HEK293T (cell line): Measurements from ENCODE around the gene GRM7.

Experiments
- CTCF ChIA-PET: fragments of 350-600 bp; formaldehyde crosslinking; extraction: SDS; loops from one replicate; lab custom pipeline; 2021; ENCODE audit warnings: antibody characterized with exemption, inconsistent platforms; lab: Yijun Ruan, JAX
- POLR2A ChIA-PET: fragments of 350-600 bp; formaldehyde crosslinking; extraction: SDS; loops from one replicate; lab custom pipeline; 2020; ENCODE audit warnings: antibody characterized with exemption, inconsistent platforms; lab: Yijun Ruan, JAX
- DNase-seq: peaks from one replicate; pipeline ENCODE4 v3.0.0; 2012; ENCODE audit warnings: mixed read lengths; ENCODE audit errors: extremely low spot score
- ARNT ChIP-seq: fragments of 450-650 bp; IDR thresholded peaks from 2 replicates; pipeline ENCODE4 v1.6.1; 2017; ENCODE audit warnings: mild to moderate bottlenecking
- BHLHE40 ChIP-seq: fragments of 450-650 bp; IDR thresholded peaks from 2 replicates; pipeline ENCODE4 v1.6.1; 2016; ENCODE audit warnings: mild to moderate bottlenecking, moderate library complexity, borderline replicate concordance
- CTBP1 ChIP-seq: fragments of 450-650 bp; IDR thresholded peaks from 2 replicates; pipeline ENCODE4 v1.6.1; 2016; ENCODE audit warnings: borderline replicate concordance
- ELF4 ChIP-seq: fragments of 450-650 bp; IDR thresholded peaks from 2 replicates; pipeline ENCODE4 v1.6.1; 2017; ENCODE audit warnings: antibody characterized with exemption
- FOXA1 ChIP-seq: fragments of 450-650 bp; IDR thresholded peaks from 2 replicates; pipeline ENCODE4 v1.6.1; 2016; ENCODE audit warnings: mild to moderate bottlenecking
- FOXK2 ChIP-seq: fragments of 450-650 bp; IDR thresholded peaks from 2 replicates; pipeline ENCODE4 v1.6.1; 2016; ENCODE audit warnings: mild to moderate bottlenecking
- FOXM1 ChIP-seq: fragments of 450-650 bp; IDR thresholded peaks from 2 replicates; pipeline ENCODE4 v1.6.1; 2017; ENCODE audit warnings: mild to moderate bottlenecking, borderline replicate concordance
- HDGF ChIP-seq: fragments of 450-650 bp; IDR thresholded peaks from 2 replicates; pipeline ENCODE4 v1.6.1; 2017; ENCODE audit warnings: antibody characterized with exemption, borderline replicate concordance
- L3MBTL2 ChIP-seq: fragments of 450-650 bp; conservative IDR thresholded peaks from 2 replicates; pipeline ENCODE4 v1.6.1; 2016; ENCODE audit warnings: mild to moderate bottlenecking
- LEF1 ChIP-seq: fragments of 450-650 bp; IDR thresholded peaks from 2 replicates; pipeline ENCODE4 v1.6.1; 2017; ENCODE audit warnings: mild to moderate bottlenecking, borderline replicate concordance
- NFRKB ChIP-seq: fragments of 450-650 bp; IDR thresholded peaks from 2 replicates; pipeline ENCODE4 v1.6.1; 2016; ENCODE audit warnings: mild to moderate bottlenecking, moderate library complexity
- SP1 ChIP-seq: fragments of 450-650 bp; IDR thresholded peaks from 2 replicates; pipeline ENCODE4 v1.6.1; 2017
- SUZ12 ChIP-seq: fragments of 450-650 bp; IDR thresholded peaks from 2 replicates; pipeline ENCODE4 v1.6.1; 2016; ENCODE audit warnings: mild to moderate bottlenecking
- TARDBP ChIP-seq: fragments of 450-650 bp; IDR thresholded peaks from 2 replicates; pipeline ENCODE4 v1.6.1; 2016
- ZNF384 ChIP-seq: fragments of 450-650 bp; IDR thresholded peaks from 2 replicates; pipeline ENCODE4 v1.6.1; 2016
- TF ChIP-seq, protein P1 (sequence below): fragments of 450-650 bp; IDR thresholded peaks from 2 replicates; pipeline ENCODE4 v1.6.1; 2016

The GRM7 gene

DNA sequence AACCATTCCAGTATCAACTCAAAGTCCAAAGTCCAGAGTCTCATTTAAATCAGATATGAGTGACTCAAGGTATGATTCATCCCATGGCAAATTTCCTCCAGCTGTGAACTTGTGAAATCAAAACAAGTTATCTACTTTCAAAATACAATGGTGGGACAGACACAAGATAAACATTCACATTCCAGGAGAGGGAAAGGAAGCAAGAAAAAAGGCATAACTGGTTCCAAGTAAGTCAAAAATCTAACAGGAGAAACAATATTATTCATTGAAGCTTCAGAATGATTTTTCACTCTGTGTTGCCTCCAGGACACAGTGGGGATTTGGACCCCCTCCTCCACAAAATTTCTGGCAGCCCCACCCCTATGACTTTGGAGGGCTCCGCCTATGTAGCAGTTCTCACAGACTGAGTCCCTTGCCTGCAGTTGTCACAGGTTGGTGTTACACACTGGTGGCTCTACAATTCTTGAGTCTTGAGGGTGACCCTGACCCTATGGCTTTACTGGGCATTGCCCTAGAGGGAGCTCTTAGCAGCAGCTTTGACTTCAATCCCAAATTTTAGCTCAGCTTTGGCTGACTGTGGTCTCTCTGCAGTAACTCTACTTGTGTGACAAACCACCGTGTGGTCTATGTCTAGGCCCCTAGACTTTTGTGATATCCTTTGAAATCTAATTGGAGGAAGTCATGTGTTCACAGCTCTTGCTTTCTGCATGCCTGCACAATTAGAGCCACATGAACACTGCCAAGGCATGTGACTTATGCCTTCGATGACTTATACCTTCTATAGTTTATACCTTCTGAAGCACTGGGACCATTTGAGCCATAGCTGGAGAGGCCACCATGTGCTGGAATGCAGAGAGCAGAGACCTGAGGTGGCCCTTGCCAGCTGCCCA, 644.2 kb downstream of the GRM7 start:
- no peak for TF ChIP-seq BHLHE40
- TF ChIP-seq FOXA1: no peak
- TF ChIP-seq L3MBTL2: no peak
- TF ChIP-seq NFRKB: no peak
- no peak for TF ChIP-seq SP1
- TF ChIP-seq ZNF384: no peak
- no peak for TF ChIP-seq ARNT
- no peak for TF ChIP-seq SUZ12
- TF ChIP-seq CTBP1: no peak
- no peak for TF ChIP-seq TARDBP
- TF ChIP-seq FOXM1: no peak
- TF ChIP-seq ELF4: no peak
- TF ChIP-seq, protein P1, sequence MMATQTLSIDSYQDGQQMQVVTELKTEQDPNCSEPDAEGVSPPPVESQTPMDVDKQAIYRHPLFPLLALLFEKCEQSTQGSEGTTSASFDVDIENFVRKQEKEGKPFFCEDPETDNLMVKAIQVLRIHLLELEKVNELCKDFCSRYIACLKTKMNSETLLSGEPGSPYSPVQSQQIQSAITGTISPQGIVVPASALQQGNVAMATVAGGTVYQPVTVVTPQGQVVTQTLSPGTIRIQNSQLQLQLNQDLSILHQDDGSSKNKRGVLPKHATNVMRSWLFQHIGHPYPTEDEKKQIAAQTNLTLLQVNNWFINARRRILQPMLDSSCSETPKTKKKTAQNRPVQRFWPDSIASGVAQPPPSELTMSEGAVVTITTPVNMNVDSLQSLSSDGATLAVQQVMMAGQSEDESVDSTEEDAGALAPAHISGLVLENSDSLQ: no peak
- no peak for TF ChIP-seq HDGF
- no peak for TF ChIP-seq FOXK2
- TF ChIP-seq LEF1: no peak
- ChIA-PET CTCF (no interaction called here), POLR2A (no interaction called here)
- no peak for DNase-seq

DNA sequence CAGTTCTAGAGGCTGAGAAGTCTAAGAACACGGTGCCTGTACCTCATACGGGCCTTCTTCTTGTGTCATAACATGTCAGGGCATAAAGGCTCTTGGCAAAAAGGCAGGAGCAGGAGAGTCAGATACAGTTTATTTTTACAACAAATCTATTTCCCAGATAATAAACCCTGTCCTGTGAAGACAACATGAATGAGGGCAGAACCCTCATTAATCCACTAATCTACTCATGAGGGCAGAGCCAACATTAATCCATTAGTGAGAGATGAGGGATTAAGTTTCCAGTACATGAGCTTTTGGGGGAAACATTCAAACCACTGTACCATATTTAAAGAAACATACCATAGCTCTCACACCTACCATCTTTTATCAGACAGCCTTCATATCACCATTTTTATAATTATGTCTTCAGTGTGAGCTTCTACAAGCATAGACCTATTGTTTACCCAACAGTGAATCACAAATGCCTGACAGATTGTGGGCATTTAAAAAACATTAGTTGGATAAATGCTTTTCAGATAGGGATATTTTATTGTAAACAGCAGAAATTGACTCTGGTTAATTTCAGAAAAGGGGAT, 645.8 kb downstream of the GRM7 start:
- CTCF ChIA-PET: no interaction called here
- POLR2A ChIA-PET: no interaction called here
- TF ChIP-seq L3MBTL2 (no peak), ELF4 (no peak), LEF1 (no peak), BHLHE40 (no peak), CTBP1 (no peak), ZNF384 (no peak)
- TF ChIP-seq, protein P1: no peak

DNA sequence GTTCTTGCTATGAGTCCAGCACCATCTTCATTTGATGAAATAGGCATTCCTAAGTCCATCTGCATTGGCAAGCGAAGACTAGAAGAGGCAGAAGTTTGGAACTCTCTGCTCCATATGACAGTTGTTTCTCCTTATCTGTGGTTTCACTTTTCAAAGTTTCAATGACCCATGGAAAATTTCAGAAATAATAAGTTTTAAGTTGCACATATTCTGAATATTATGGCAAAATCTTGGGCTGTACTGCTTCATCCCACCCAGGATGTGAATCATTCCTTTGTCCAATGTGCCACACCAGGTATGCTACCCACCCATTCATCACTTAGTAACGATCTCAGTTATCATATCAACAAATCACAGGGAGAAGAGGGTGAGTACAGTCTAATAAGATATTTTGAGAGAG, 647.9 kb downstream of the GRM7 start:
- ChIA-PET POLR2A (no interaction called here), CTCF (no interaction called here)
- DNase-seq: no peak
- TF ChIP-seq FOXK2: no peak
- no peak for TF ChIP-seq SP1
- no peak for TF ChIP-seq ARNT
- no peak for TF ChIP-seq BHLHE40
- TF ChIP-seq HDGF: no peak
- no peak for TF ChIP-seq ELF4
- TF ChIP-seq NFRKB: no peak
- TF ChIP-seq TARDBP: no peak
- TF ChIP-seq LEF1: no peak
- TF ChIP-seq FOXM1: no peak

More for the DNA sequence above, 645.8 kb downstream of the GRM7 start:
- no peak for DNase-seq

DNA sequence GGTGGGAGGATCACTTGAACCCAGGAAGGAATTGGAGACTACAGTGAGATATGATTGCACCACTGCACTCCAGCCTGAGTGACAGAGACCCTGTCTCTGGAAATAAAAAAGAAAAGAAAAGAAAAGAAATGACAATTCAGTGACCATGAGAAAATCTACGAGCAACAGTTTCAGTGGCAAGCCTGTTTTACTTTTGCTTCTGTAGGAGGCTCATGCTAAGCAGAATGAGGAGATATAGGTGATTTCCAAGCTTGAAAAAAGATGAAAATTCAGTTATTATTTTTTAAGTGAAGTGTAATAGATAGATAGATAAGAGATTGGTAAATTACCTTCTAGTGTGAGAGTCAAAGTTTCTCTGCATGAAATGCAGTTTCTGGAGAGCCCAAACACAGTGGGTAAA, 651.1 kb downstream of the GRM7 start:
- no peak for DNase-seq
- CTCF ChIA-PET: interaction anchor here (0.7 kb wide), 1 partner anchor 861 kb away, joined by 3 read pairs; no protein-coding TSS in a partner anchor
- POLR2A ChIA-PET: no interaction called here
- no peak for TF ChIP-seq L3MBTL2
- no peak for TF ChIP-seq SP1
- no peak for TF ChIP-seq LEF1
- TF ChIP-seq HDGF: no peak

DNA sequence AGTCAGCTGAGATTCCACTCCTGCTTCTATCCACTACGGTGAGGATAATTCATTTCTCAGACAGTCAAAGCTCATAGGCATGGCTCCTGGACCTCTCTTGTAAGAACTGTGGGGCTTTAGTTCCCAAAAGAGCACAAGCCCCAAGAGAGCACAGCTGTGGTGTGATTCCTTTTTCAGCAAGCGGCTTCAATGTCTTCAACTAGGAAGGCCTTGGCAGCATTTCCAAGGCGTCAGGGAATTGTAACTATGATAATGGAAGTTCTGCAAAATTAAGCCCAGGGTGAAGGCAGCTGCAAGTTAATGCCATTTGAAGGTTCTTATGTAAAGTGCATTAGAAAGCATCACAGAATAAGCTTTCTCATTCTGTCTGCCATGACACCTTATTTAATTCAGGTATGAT, 657.1 kb downstream of the GRM7 start:
- ChIA-PET POLR2A (no interaction called here), CTCF (no interaction called here)
- TF ChIP-seq HDGF (no peak), BHLHE40 (no peak), SP1 (no peak), LEF1 (no peak), TARDBP (no peak), CTBP1 (no peak), NFRKB (no peak)
- TF ChIP-seq, protein P1: no peak
- DNase-seq: no peak

DNA sequence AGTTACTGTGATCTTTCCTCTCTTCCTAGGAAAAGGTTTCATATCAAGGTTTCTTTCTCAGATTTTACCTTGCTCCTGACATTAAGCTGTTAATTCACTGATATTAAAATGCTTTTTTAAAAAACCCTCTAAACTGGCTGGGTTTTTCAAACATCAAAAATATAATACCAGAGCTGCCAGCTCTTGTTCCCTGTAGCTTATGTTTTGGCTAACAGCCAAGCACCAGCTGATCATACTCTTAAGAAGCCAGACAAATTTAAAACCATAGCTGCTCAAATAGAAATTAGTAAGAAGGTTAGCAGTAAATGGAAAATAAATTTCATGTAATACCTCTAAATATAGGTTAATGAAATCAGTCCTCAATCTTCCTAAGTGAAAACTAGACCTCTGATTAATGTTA, 657.5 kb downstream of the GRM7 start:
- TF ChIP-seq FOXM1: no peak
- no peak for TF ChIP-seq BHLHE40
- no peak for TF ChIP-seq ARNT
- TF ChIP-seq FOXK2: no peak
- TF ChIP-seq L3MBTL2: no peak
- DNase-seq: no peak
- ChIA-PET POLR2A (no interaction called here), CTCF (no interaction called here)
